ENCODE data around the gene ADO. TPM values are rescaled to one million over a fixed set of nuclear protein-coding genes. Genes with fewer than 3 reads are reported as not detected.

Gene ADO
- total and polyA plus RNA-seq, 10 of the 15 experiments (the other 5 are each of a cell fraction or from before 2014, with no cell fraction given) = 4.3 to 44.6 (median 18.7) TPM

GRCh38 chr10:62817121-62817765 is 12.7 kb downstream of the ADO start (continued):
- TF ChIP-seq E4F1 (IDR thresholded peaks at IDR 0.05; ENCODE audit: borderline replicate concordance, partially characterized antibody) (no peak), YY1 (IDR thresholded peaks at IDR 0.05; ENCODE audit: low read depth, low read length) (no peak), ATF2 (IDR thresholded peaks at IDR 0.05; ENCODE audit: low read length) (peak; percentile 12; the same call in 1 of the 2 replicates), RELB (IDR thresholded peaks at IDR 0.05; ENCODE audit: low read depth) (peak; percentile 15; the same call in 1 of the 2 replicates), NBN (IDR thresholded peaks at IDR 0.05) (peak; percentile 79; the same call in 1 of the 2 replicates), POLR2AphosphoS5 (IDR thresholded peaks at IDR 0.05; ENCODE audit: low read length) (peak; percentile 66), IKZF2 (IDR thresholded peaks at IDR 0.05) (peak in 1 of 2 experiments; percentile 63; a peak in 2 of 4 replicates), WRNIP1 (IDR thresholded peaks at IDR 0.05; ENCODE audit: borderline replicate concordance, low read depth, low read length) (no peak), MXI1 (IDR thresholded peaks at IDR 0.05; ENCODE audit: low read depth, low read length) (peak; percentile 83; the same call in 1 of the 2 replicates), PBX3 (IDR thresholded peaks at IDR 0.05; ENCODE audit: insufficient replicate concordance, low read depth, low read length) (peak; percentile 1), SP1 (IDR thresholded peaks at IDR 0.05; ENCODE audit: low read depth, low read length) (no peak), HDGF (IDR thresholded peaks at IDR 0.05) (0 out of 2 replicates have a peak, but pooled peaks have one; percentile 72)
